WERI-Rb-1 (cell line): Measurements from ENCODE around the gene IL1RAPL2.

Experiments used
- DNase-seq: peaks from one replicate; pipeline ENCODE4 v3.0.0-alpha.2; 2020
- H3K27ac ChIP-seq: fragments of 250-450 bp; sonication (Bioruptor Pico); 2 replicates; pipeline ENCODE4 v1.5.1; 2020; ENCODE audit warnings: mild to moderate bottlenecking, moderate library complexity
- H3K27me3 ChIP-seq: fragments of 250-450 bp; sonication (Bioruptor Pico); 2 replicates; pipeline ENCODE4 v1.5.1; 2021; ENCODE audit warnings: mild to moderate bottlenecking, low read depth, moderate library complexity; ENCODE audit not compliant: insufficient read depth, severe bottlenecking
- H3K36me3 ChIP-seq: fragments of 250-450 bp; sonication (Bioruptor Pico); 2 replicates; pipeline ENCODE4 v1.5.1; 2020; ENCODE audit warnings: mild to moderate bottlenecking, moderate library complexity
- H3K4me3 ChIP-seq: 2 replicates; pipeline ENCODE4 v1.5.1; 2011; ENCODE audit warnings: low read depth, mild to moderate bottlenecking, control low read depth, low read length
- H3K9me3 ChIP-seq: fragments of 250-450 bp; sonication (Bioruptor Pico); 2 replicates; pipeline ENCODE4 v1.5.1; 2021; ENCODE audit warnings: mild to moderate bottlenecking, moderate library complexity; ENCODE audit not compliant: severe bottlenecking
- TF ChIP-seq, protein P1 (sequence below): IDR thresholded peaks from 2 replicates; pipeline ENCODE4 v1.5.1; 2011; ENCODE audit warnings: low read depth, mild to moderate bottlenecking, control low read depth, inconsistent platforms, low read length

Gene IL1RAPL2

DNA sequence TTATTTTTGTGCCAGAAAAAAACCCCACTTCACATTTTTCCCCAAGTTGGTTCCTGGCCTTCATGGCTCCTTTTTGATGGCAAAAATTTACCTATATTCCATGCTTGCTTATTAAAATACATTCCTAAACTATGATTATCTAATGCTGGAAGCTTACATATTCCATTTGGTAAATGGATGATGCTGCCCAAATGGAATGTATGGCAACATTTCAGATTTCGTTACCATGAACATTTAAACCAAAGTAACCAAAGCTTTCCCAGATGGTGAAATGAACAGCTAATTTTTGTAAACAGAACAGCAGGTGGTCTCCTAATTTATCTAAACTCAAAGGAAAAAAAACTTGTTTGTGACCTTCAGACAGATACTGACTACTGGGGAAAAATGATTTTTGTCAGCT lies 765.2 kb downstream of the IL1RAPL2 start:
- Histone ChIP-seq H3K4me3 (no peak overlapping the region), H3K36me3 (no peaks in the 10 kb centered on the region), H3K27me3 (peaks cover 2% of the 10 kb centered on the region), H3K27ac (no peak overlapping the region), H3K9me3 (no peaks in the 10 kb centered on the region)
- TF ChIP-seq, protein P1, sequence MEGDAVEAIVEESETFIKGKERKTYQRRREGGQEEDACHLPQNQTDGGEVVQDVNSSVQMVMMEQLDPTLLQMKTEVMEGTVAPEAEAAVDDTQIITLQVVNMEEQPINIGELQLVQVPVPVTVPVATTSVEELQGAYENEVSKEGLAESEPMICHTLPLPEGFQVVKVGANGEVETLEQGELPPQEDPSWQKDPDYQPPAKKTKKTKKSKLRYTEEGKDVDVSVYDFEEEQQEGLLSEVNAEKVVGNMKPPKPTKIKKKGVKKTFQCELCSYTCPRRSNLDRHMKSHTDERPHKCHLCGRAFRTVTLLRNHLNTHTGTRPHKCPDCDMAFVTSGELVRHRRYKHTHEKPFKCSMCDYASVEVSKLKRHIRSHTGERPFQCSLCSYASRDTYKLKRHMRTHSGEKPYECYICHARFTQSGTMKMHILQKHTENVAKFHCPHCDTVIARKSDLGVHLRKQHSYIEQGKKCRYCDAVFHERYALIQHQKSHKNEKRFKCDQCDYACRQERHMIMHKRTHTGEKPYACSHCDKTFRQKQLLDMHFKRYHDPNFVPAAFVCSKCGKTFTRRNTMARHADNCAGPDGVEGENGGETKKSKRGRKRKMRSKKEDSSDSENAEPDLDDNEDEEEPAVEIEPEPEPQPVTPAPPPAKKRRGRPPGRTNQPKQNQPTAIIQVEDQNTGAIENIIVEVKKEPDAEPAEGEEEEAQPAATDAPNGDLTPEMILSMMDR, result no peak
- DNase-seq, result no peak

DNA sequence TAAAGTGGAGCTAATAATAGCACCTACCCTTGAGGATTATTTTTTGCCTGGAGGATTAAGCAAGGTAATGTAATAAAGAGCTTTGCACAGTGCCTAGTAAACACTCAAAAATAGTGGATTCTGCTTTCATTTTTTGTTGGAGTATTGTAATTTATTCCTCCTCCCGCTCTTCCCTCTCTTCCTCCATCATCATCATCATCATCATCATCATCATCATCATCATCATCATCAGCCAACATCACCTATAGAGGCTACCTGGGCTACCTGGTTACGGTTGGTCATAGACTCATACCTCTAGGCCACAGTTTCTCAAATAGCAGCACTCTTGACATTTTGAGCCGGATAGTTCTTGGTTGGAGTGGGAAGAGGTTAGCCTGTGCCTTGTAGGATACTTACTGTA lies 781.4 kb downstream of the IL1RAPL2 start:
- H3K36me3 ChIP-seq, result no peaks in the 10 kb centered on the region
- peaks cover 23% of the 10 kb centered on the region for H3K27me3 ChIP-seq
- TF ChIP-seq, protein P1, result no peak
- no peak overlapping the region for H3K4me3 ChIP-seq
- H3K9me3 ChIP-seq, result no peaks in the 10 kb centered on the region
- no peak for DNase-seq
- no peak overlapping the region for H3K27ac ChIP-seq

DNA sequence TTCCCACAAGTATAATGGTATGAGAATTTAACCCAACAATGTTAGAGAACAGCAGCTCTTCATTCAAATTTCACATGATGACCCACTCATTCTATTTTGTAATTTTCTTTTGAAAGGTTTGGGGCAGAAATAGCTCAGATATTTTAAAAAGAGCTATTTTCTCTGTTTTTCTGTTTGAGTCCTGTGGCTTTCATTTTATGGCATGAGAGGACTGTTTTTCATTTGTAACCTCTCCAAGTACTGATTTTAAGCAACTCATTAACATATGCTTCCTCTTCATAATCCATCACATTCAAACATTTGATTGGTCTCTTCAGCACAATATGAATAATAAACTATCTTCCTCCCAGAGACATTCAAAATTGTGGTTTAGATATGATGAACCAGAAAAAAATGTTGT lies 783.5 kb downstream of the IL1RAPL2 start:
- Histone ChIP-seq H3K4me3 (no peak overlapping the region), H3K27ac (no peak overlapping the region), H3K27me3 (peaks cover 23% of the 10 kb centered on the region), H3K36me3 (no peaks in the 10 kb centered on the region), H3K9me3 (no peaks in the 10 kb centered on the region)
- TF ChIP-seq, protein P1, result no peak
- DNase-seq, result no peak

DNA sequence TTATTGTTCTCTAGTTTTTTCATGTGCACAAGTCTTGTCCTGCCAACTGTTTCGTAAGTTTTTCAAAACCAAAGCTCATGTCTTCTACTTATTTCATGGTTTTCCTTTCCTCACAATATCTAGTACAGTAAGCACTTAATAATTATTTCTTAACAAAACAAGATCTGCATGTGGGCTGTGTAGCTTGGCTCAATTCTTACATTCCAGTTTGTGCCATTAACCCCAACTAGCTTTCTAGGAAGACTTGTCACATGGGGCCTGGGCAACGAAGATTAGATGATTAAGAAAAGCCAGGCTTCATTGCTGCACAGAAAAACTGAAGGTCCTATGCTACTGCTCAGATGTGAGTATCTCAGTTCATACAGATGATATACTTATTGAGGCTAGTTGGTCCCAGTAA lies 809.8 kb downstream of the IL1RAPL2 start:
- DNase-seq, result no peak

DNA sequence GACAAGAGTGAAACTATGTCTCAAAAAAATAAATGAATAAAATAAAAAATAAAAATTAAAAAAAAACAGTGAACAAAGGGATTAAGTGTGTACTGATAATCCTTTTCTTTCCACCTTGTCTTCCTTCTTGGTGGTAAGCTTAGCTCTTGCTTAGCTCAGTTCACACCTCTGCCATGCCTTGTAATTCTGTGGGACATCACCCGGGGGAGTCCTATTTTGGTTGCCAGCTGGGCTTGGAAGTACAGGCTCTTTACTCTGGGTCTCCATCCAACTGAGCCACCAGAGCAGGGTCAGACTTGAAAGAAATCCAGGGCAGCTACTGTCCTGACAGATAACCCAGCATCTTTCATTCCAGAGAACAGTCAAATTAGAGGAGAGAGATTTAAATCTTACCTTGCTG lies 858.7 kb downstream of the IL1RAPL2 start:
- Histone ChIP-seq H3K9me3 (no peaks in the 10 kb centered on the region), H3K4me3 (no peak overlapping the region), H3K36me3 (no peaks in the 10 kb centered on the region), H3K27ac (no peak overlapping the region), H3K27me3 (peaks cover 15% of the 10 kb centered on the region)
- no peak for DNase-seq
- TF ChIP-seq, protein P1, result no peak

More for the DNA sequence above, 809.8 kb downstream of the IL1RAPL2 start:
- TF ChIP-seq, protein P1, result no peak
- no peak overlapping the region for H3K27ac ChIP-seq
- no peak overlapping the region for H3K4me3 ChIP-seq
- peaks cover 4% of the 10 kb centered on the region for H3K9me3 ChIP-seq
- peaks cover 10% of the 10 kb centered on the region for H3K27me3 ChIP-seq
- H3K36me3 ChIP-seq, result no peaks in the 10 kb centered on the region

DNA sequence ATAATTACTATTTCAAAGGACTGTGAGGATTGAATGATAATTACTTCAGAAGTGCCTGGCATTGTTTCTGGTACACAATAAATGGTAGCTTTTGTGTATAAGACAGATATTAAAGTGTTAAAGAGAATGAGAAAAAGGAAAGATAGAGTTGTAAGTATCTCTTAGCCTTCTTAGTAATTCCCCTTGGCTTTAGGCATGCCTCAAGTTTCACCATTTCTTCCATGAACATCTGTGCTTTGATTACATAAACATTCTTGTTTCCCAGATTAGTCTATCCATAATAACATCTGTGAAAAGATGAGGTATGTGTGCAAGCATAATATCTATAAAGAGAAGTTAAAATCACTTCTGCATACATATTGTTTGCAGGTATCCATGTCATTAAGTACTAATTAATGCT lies 885.4 kb downstream of the IL1RAPL2 start:
- H3K9me3 ChIP-seq, result no peaks in the 10 kb centered on the region
- H3K4me3 ChIP-seq, result no peak overlapping the region
- H3K36me3 ChIP-seq, result no peaks in the 10 kb centered on the region
- no peak overlapping the region for H3K27ac ChIP-seq
- DNase-seq, result no peak
- TF ChIP-seq, protein P1, result no peak
- H3K27me3 ChIP-seq, result peaks cover 13% of the 10 kb centered on the region
